ENCODE data around the gene PACSIN1.

Gene PACSIN1

GRCh38 chr6:34514593-34515472 is 49.0 kb downstream of the PACSIN1 start:
- no peak overlapping the region for H3K27ac ChIP-seq
- TF ChIP-seq CTCF (conservative IDR thresholded peaks at IDR 0.05; ENCODE audit: low read depth) = no peak
- no peak for DNase-seq (ENCODE audit: low spot score)
- ChIA-PET CTCF (interaction anchor here (1.1 kb wide), 1 partner anchor 12 kb away, joined by 3 read pairs; no protein-coding TSS in a partner anchor), POLR2A (ENCODE audit: low non-redundant PET) (no interaction called here)

GRCh38 chr6:34515473-34516387 is 49.9 kb downstream of the PACSIN1 start:
- no peak for DNase-seq (ENCODE audit: low spot score)
- ChIA-PET CTCF (interaction anchor here (0.5 to 1.1 kb wide), 2 partner anchors 11 to 331 kb away, joined by 3 to 4 read pairs; no protein-coding TSS in a partner anchor), POLR2A (ENCODE audit: low non-redundant PET) (no interaction called here)
- no peak overlapping the region for H3K27ac ChIP-seq
- no peak for TF ChIP-seq CTCF (conservative IDR thresholded peaks at IDR 0.05; ENCODE audit: low read depth)

GRCh38 chr6:34516391-34517324 is 50.8 kb downstream of the PACSIN1 start:
- H3K27ac ChIP-seq = no peak overlapping the region
- no peak for TF ChIP-seq CTCF (conservative IDR thresholded peaks at IDR 0.05; ENCODE audit: low read depth)
- ChIA-PET CTCF (interaction anchor here (1.1 kb wide), 1 partner anchor 10 kb away, joined by 3 read pairs; no protein-coding TSS in a partner anchor), POLR2A (ENCODE audit: low non-redundant PET) (interaction anchor here (0.9 kb wide), 1 partner anchor 9 kb away, joined by 3 read pairs; no protein-coding TSS in a partner anchor)
- no peak for DNase-seq (ENCODE audit: low spot score)

GRCh38 chr6:34517461-34517881 is 51.6 kb downstream of the PACSIN1 start:
- no peak for DNase-seq (ENCODE audit: low spot score)
- no peak overlapping the region for H3K27ac ChIP-seq
- TF ChIP-seq CTCF (conservative IDR thresholded peaks at IDR 0.05; ENCODE audit: low read depth) = no peak
- POLR2A ChIA-PET (ENCODE audit: low non-redundant PET) = interaction anchor here (0.9 kb wide), 1 partner anchor 10 kb away, joined by 3 read pairs; no protein-coding TSS in a partner anchor
- CTCF ChIA-PET = no interaction called here

- CTCF ChIA-PET = no interaction called here
- no peak overlapping the region for H3K27ac ChIP-seq
- POLR2A ChIA-PET (ENCODE audit: low non-redundant PET) = no interaction called here
- TF ChIP-seq CTCF (conservative IDR thresholded peaks at IDR 0.05; ENCODE audit: low read depth) = no peak
- no peak for DNase-seq (ENCODE audit: low spot score)
Measured at GRCh38 chr6:34517966-34518365, 52.1 kb downstream of the PACSIN1 start.
